Inflammatory macrophage treated with lipopolysaccharide for 1 hour (primary cell): ENCODE measurements around the gene SH2D5.
A peak's percentile ranks its signal among the peaks of the same experiment; 100 is the strongest.
"Not testable (repeated sequence)": the region's sequence is repeated elsewhere in the genome, so short reads cannot be mapped to it uniquely, and the experiment has no call there.

Source experiments
- DNase-seq, 2 donors: peaks; one replicate each; pipeline ENCODE4 v3.0.0-alpha.2; 2020 to 2022

SH2D5 gene

GRCh38 chr1:20727746-20728316 is 4.7 kb downstream of the SH2D5 start:
- no peak for DNase-seq

- DNase-seq: no peak
Measured at GRCh38 chr1:20726932-20727745, 5.4 kb downstream of the SH2D5 start.

GRCh38 chr1:20726118-20726911 is 6.2 kb downstream of the SH2D5 start:
- no peak for DNase-seq

GRCh38 chr1:20725189-20726117 is 7.0 kb downstream of the SH2D5 start:
- DNase-seq: no peak

- DNase-seq: no peak
Measured at GRCh38 chr1:20724364-20725188, 7.9 kb downstream of the SH2D5 start.

- no peak for DNase-seq
Measured at GRCh38 chr1:20723537-20724363, 8.8 kb downstream of the SH2D5 start.

- DNase-seq: no peak
Measured at GRCh38 chr1:20723159-20723536, 9.4 kb downstream of the SH2D5 start.

- DNase-seq: no peak
Measured at GRCh38 chr1:20721117-20722061, 11.1 kb downstream of the SH2D5 start.

GRCh38 chr1:20720631-20721091 is 11.8 kb downstream of the SH2D5 start:
- DNase-seq: no peak

GRCh38 chr1:20719871-20720620 is 12.5 kb downstream of the SH2D5 start:
- DNase-seq: no peak

- DNase-seq: no peak
Measured at GRCh38 chr1:20719261-20719660, 13.2 kb downstream of the SH2D5 start.

- not testable (repeated sequence) for DNase-seq
Measured at GRCh38 chr1:20718343-20718882, 14.1 kb downstream of the SH2D5 start.

GRCh38 chr1:20717452-20718342 is 14.8 kb downstream of the SH2D5 start, which contains the start of gene KIF17:
Gene KIF17, minus strand, starts transcription at chr1:20718007. Its CDS starts 301 bp downstream, at chr1:20717706.
- DNase-seq: peak; percentile 58 to 79

GRCh38 chr1:20716232-20716631 is 16.3 kb downstream of the SH2D5 start:
- no peak for DNase-seq

GRCh38 chr1:20715406-20715805 is 17.1 kb downstream of the SH2D5 start:
- DNase-seq: no peak

- DNase-seq: no peak
Measured at GRCh38 chr1:20713440-20713839, 19.1 kb downstream of the SH2D5 start.

- no peak for DNase-seq
Measured at GRCh38 chr1:20712215-20712577, 20.3 kb downstream of the SH2D5 start.
